OCI-LY1 (cell line): ENCODE results near the gene PPP6R1.

Experiments
- CTCF ChIP-seq: fragments of 200-600 bp; sonication (generic), shearing (Covaris generic); IDR thresholded peaks from 2 replicates; pipeline ENCODE4 v1.5.1; 2017; ENCODE audit warnings: mild to moderate bottlenecking, antibody characterized with exemption, low read length, moderate library complexity, mixed read lengths
- EZH2 ChIP-seq: fragments of 200-600 bp; sonication (generic), shearing (Covaris generic); IDR thresholded peaks from 2 replicates; pipeline ENCODE4 v1.8.0; 2017; ENCODE audit warnings: borderline replicate concordance, mixed run types, mild to moderate bottlenecking, antibody characterized with exemption, low read length, moderate library complexity, mixed read lengths

- TF ChIP-seq CTCF (no peak), EZH2 (no peak)
These were observed 69.4 kb downstream of the PPP6R1 start for GRCh38 chr19:55189403-55189835.
